Measurements from ENCODE around the gene AP3S2. TPM values are rescaled to one million over a fixed set of nuclear protein-coding genes. Genes with fewer than 3 reads are reported as not detected.
A peak's percentile ranks its signal among the peaks of the same experiment; 100 is the strongest.

AP3S2 gene
- polyA plus RNA-seq, 3 donors: 30.8 to 41.2 (median 32.4) TPM

- Histone ChIP-seq H4K20me1 (ENCODE audit: insufficient read depth, low read length) (peaks cover 7% of the 10 kb centered on the region), H3K4me2 (replicated peaks; ENCODE audit: extremely low read depth, low read length, poor library complexity, severe bottlenecking) (no peak overlapping the region), H3K79me2 (ENCODE audit: insufficient read depth, low read length) (peaks cover 11% of the 10 kb centered on the region), H3K27me3 (ENCODE audit: control insufficient read depth in 2 of 2, insufficient read depth in 2 of 2, low read length in 2 of 2) (no peaks in the 10 kb centered on the region), H2AFZ (ENCODE audit: insufficient read depth, low read depth, low read length, poor library complexity, severe bottlenecking) (no peak overlapping the region), H3K9ac (ENCODE audit: insufficient read depth, low read length, poor library complexity, severe bottlenecking) (no peak overlapping the region), H3K9me3 (replicated peaks in 1 of 2; ENCODE audit: control insufficient read depth in 1 of 2, insufficient read depth in 1 of 2, low read length in 2 of 2) (no peaks in the 10 kb centered on the region), H3K4me1 (ENCODE audit: control insufficient read depth in 1 of 2, insufficient read depth in 2 of 2, low read length in 2 of 2) (peaks cover 45 to 54% of the 10 kb centered on the region in 2 donors), H3K36me3 (replicated peaks in 1 of 2; ENCODE audit: control insufficient read depth in 1 of 2, insufficient read depth in 2 of 2, low read length in 2 of 2) (no peaks in the 10 kb centered on the region), H3K27ac (ENCODE audit: low read depth in 1 of 2, low read length in 2 of 2) (no peak overlapping the region), H3K4me3 (replicated peaks in 1 of 3; ENCODE audit: low read depth in 2 of 3, low read length in 3 of 3) (no peak overlapping the region)
- peaks cover 44% of the 10 kb centered on the region for H3K4me1 Mint-ChIP-seq
- H3K36me3 Mint-ChIP-seq: peaks cover 3 to 13% of the 10 kb centered on the region in 2 donors
- intact Hi-C loops (cut with micrococcal nuclease): no loop called here
- peaks cover 2 to 13% (median 5%) of the 10 kb centered on the region in 7 donors for H3K9me3 Mint-ChIP-seq
- H3K27ac Mint-ChIP-seq: peak overlapping the region in 1 of 7 donors; percentile 40
- WGBS (ENCODE audit: insufficient coverage): 81% methylated on average over 7 of the region's 10 CpGs
- TF ChIP-seq CTCF (IDR thresholded peaks at IDR 0.05): no peak
- peaks cover 0 to 24% (median 9%) of the 10 kb centered on the region in 3 donors for H3K27me3 Mint-ChIP-seq (ENCODE audit: low read depth in 3 of 3)
- DNase-seq: no peak
- H3K4me3 Mint-ChIP-seq: no peak overlapping the region
Observed at GRCh38 chr15:89818287-89818686, 75.5 kb downstream of the AP3S2 start.

- intact Hi-C loops (cut with micrococcal nuclease): no loop called here
- Histone ChIP-seq H3K9ac (ENCODE audit: insufficient read depth, low read length, poor library complexity, severe bottlenecking) (no peak overlapping the region), H3K27ac (ENCODE audit: low read depth in 1 of 2, low read length in 2 of 2) (no peak overlapping the region), H3K4me2 (replicated peaks; ENCODE audit: extremely low read depth, low read length, poor library complexity, severe bottlenecking) (no peak overlapping the region), H3K27me3 (ENCODE audit: control insufficient read depth in 2 of 2, insufficient read depth in 2 of 2, low read length in 2 of 2) (no peaks in the 10 kb centered on the region), H4K20me1 (ENCODE audit: insufficient read depth, low read length) (peaks cover 12% of the 10 kb centered on the region), H3K4me1 (ENCODE audit: control insufficient read depth in 1 of 2, insufficient read depth in 2 of 2, low read length in 2 of 2) (peaks cover 45 to 54% of the 10 kb centered on the region in 2 donors), H3K79me2 (ENCODE audit: insufficient read depth, low read length) (peaks cover 16% of the 10 kb centered on the region), H3K36me3 (replicated peaks in 1 of 2; ENCODE audit: control insufficient read depth in 1 of 2, insufficient read depth in 2 of 2, low read length in 2 of 2) (no peaks in the 10 kb centered on the region), H2AFZ (ENCODE audit: insufficient read depth, low read depth, low read length, poor library complexity, severe bottlenecking) (no peak overlapping the region), H3K4me3 (replicated peaks in 1 of 3; ENCODE audit: low read depth in 2 of 3, low read length in 3 of 3) (no peak overlapping the region), H3K9me3 (replicated peaks in 1 of 2; ENCODE audit: control insufficient read depth in 1 of 2, insufficient read depth in 1 of 2, low read length in 2 of 2) (no peaks in the 10 kb centered on the region)
- peaks cover 2 to 13% (median 5%) of the 10 kb centered on the region in 7 donors for H3K9me3 Mint-ChIP-seq
- H3K4me1 Mint-ChIP-seq: peaks cover 44% of the 10 kb centered on the region
- no peak overlapping the region for H3K4me3 Mint-ChIP-seq
- 89% methylated on average over 3 of the region's 10 CpGs for WGBS (ENCODE audit: insufficient coverage)
- no peak for DNase-seq
- peaks cover 0 to 24% (median 13%) of the 10 kb centered on the region in 3 donors for H3K27me3 Mint-ChIP-seq (ENCODE audit: low read depth in 3 of 3)
- no peak for TF ChIP-seq CTCF (IDR thresholded peaks at IDR 0.05)
- no peak overlapping the region for H3K27ac Mint-ChIP-seq
- H3K36me3 Mint-ChIP-seq: peaks cover 3 to 13% of the 10 kb centered on the region in 2 donors
Observed at GRCh38 chr15:89817701-89818280, 76.0 kb downstream of the AP3S2 start.
